Type B pancreatic cell (in vitro differentiated cells): ENCODE data around the gene DDO. TPM values are rescaled to one million over a fixed set of nuclear protein-coding genes. Genes with fewer than 3 reads are reported as not detected.

Source experiments
- DNase-seq: peaks from one replicate; pipeline ENCODE4 v3.0.0; 2021; ENCODE audit warnings: mixed read lengths; ENCODE audit not compliant: unreplicated experiment; ENCODE audit errors: extremely low spot score
- H3K27ac Mint-ChIP-seq: 2 replicates; pipeline ENCODE4 v1.8.0; 2021; ENCODE audit warnings: mild to moderate bottlenecking, mixed read lengths
- H3K27me3 Mint-ChIP-seq: 2 replicates; pipeline ENCODE4 v1.8.0; 2021; ENCODE audit warnings: mixed read lengths
- H3K36me3 Mint-ChIP-seq: 2 replicates; pipeline ENCODE4 v1.8.0; 2021; ENCODE audit warnings: mixed read lengths
- H3K4me1 Mint-ChIP-seq: one replicate; pipeline ENCODE4 v1.8.0; 2021; ENCODE audit warnings: mixed read lengths; ENCODE audit not compliant: unreplicated experiment
- H3K4me3 Mint-ChIP-seq: 2 replicates; pipeline ENCODE4 v1.8.0; 2021; ENCODE audit warnings: mild to moderate bottlenecking, mixed read lengths
- H3K9me3 Mint-ChIP-seq: 2 replicates; pipeline ENCODE4 v1.8.0; 2021; ENCODE audit warnings: mixed read lengths
- CTCF ChIP-seq: fragments of 200-600 bp; sonication (generic); conservative IDR thresholded peaks from 2 replicates; pipeline ENCODE4 v1.5.0; 2021; ENCODE audit warnings: antibody characterized with exemption, mild to moderate bottlenecking
- total RNA-seq: library from RNA; stranded (reverse); gene quantifications from 2 replicates; pipeline ENCODE4 v1.2.1, GENCODE V29; 2021; ENCODE audit warnings: low replicate concordance

The DDO gene
- total RNA-seq, 1 donor from 2014 or later: not detected

GRCh38 chr6:110369066-110369465 lies 46.3 kb downstream of the DDO start:
- H3K36me3 Mint-ChIP-seq: no peaks in the 10 kb centered on the region

GRCh38 chr6:110368284-110368683 lies 47.1 kb downstream of the DDO start:
- H3K27ac Mint-ChIP-seq: no peak overlapping the region
- H3K4me3 Mint-ChIP-seq: no peak overlapping the region
- no peak for DNase-seq
- peaks cover 44% of the 10 kb centered on the region for H3K4me1 Mint-ChIP-seq
- peaks cover 5% of the 10 kb centered on the region for H3K9me3 Mint-ChIP-seq
- H3K36me3 Mint-ChIP-seq: no peaks in the 10 kb centered on the region
- H3K27me3 Mint-ChIP-seq: peaks cover 5% of the 10 kb centered on the region
- no peak for TF ChIP-seq CTCF

More at GRCh38 chr6:110369066-110369465, 46.3 kb downstream of the DDO start:
- Mint-ChIP-seq H3K27ac (no peak overlapping the region), H3K4me1 (peaks cover 41% of the 10 kb centered on the region), H3K27me3 (peaks cover 5% of the 10 kb centered on the region), H3K4me3 (no peak overlapping the region), H3K9me3 (peaks cover 5% of the 10 kb centered on the region)
- no peak for TF ChIP-seq CTCF
- DNase-seq: no peak

- H3K4me3 Mint-ChIP-seq: no peak overlapping the region
- H3K36me3 Mint-ChIP-seq: no peaks in the 10 kb centered on the region
- peaks cover 44% of the 10 kb centered on the region for H3K4me1 Mint-ChIP-seq
- no peak for DNase-seq
- no peak for TF ChIP-seq CTCF
- peaks cover 5% of the 10 kb centered on the region for H3K9me3 Mint-ChIP-seq
- peaks cover 5% of the 10 kb centered on the region for H3K27me3 Mint-ChIP-seq
- H3K27ac Mint-ChIP-seq: no peak overlapping the region
Measured at GRCh38 chr6:110367825-110368224, 47.5 kb downstream of the DDO start.

GRCh38 chr6:110366975-110367374 lies 48.4 kb downstream of the DDO start:
- Mint-ChIP-seq H3K4me3 (no peak overlapping the region), H3K27ac (no peak overlapping the region), H3K36me3 (no peaks in the 10 kb centered on the region), H3K27me3 (peaks cover 8% of the 10 kb centered on the region), H3K9me3 (peaks cover 8% of the 10 kb centered on the region), H3K4me1 (peaks cover 44% of the 10 kb centered on the region)
- DNase-seq: no peak
- TF ChIP-seq CTCF: no peak

GRCh38 chr6:110366256-110366655 lies 49.1 kb downstream of the DDO start:
- peak overlapping the region; percentile 5 for H3K27ac Mint-ChIP-seq
- H3K36me3 Mint-ChIP-seq: no peaks in the 10 kb centered on the region
- peak overlapping the region; percentile 4 for H3K4me3 Mint-ChIP-seq
- peaks cover 7% of the 10 kb centered on the region for H3K9me3 Mint-ChIP-seq
- H3K27me3 Mint-ChIP-seq: peaks cover 8% of the 10 kb centered on the region
- TF ChIP-seq CTCF: no peak
- DNase-seq: no peak
- peaks cover 40% of the 10 kb centered on the region for H3K4me1 Mint-ChIP-seq
